GM12878 (cell line): ENCODE data around the gene CD163. TPM values are rescaled to one million over a fixed set of nuclear protein-coding genes. Genes with fewer than 3 reads are reported as not detected.

Experiments
- ATAC-seq: fragments of 200-7000 bp; cut with Tn5 transposase; 3 replicates; pipeline ENCODE4 v1.9.1; 2020; ENCODE audit warnings: mild to moderate bottlenecking, moderate library complexity
- BruUV-seq: library from RNA; stranded (reverse); fragments of 400-500 nt; replicated peaks from 2 replicates; lab custom pipeline; 2021; lab: Mats Ljungman, UMichigan
- CTCF ChIA-PET: fragments of 300-600 bp; sonication (Branson Sonifier 250); formaldehyde crosslinking; extraction: SDS; loops from one replicate; lab custom pipeline; 2021; ENCODE audit warnings: inconsistent platforms; lab: Yijun Ruan, JAX
- POLR2A ChIA-PET: fragments of 350-600 bp; formaldehyde crosslinking; extraction: SDS; loops from one replicate; lab custom pipeline; 2021; ENCODE audit warnings: inconsistent platforms; lab: Charles Lee
- RAD21 ChIA-PET: fragments of 300-600 bp; sonication (Branson Sonifier 250); formaldehyde crosslinking; loops from one replicate; lab custom pipeline; 2023; ENCODE audit warnings: antibody characterized with exemption; ENCODE audit not compliant: unreplicated experiment; lab: Charles Lee
- SMC1A ChIA-PET: fragments of 300-600 bp; sonication (Branson Sonifier 250); formaldehyde crosslinking; loops from one replicate; lab custom pipeline; 2023; ENCODE audit not compliant: unreplicated experiment, uncharacterized antibody; lab: Charles Lee
- DNase-seq: peaks from one replicate; pipeline ENCODE4 v3.0.0-alpha.2; 2011; ENCODE audit warnings: low read depth, low spot score
- FAIRE-seq: peaks from 3 replicates; lab custom pipeline; 2011; peaks lifted over from hg19 to GRCh38; lab: Jason Lieb, UNC
- H2AFZ ChIP-seq: 2 replicates; pipeline ENCODE4 v1.6.0; 2011; ENCODE audit warnings: low read depth, low read length, control low read depth; ENCODE audit not compliant: control insufficient read depth
- H3K27ac ChIP-seq: 2 replicates; pipeline ENCODE4 v1.5.1; 2011; ENCODE audit warnings: control low read depth; ENCODE audit not compliant: control insufficient read depth, insufficient read depth
- H3K27me3 ChIP-seq, 2 experiments: replicated peaks in 1 of 2; 2 replicates each; pipeline versions ENCODE4 v1.6.0 to v1.6.1; 2011; ENCODE audit warnings: low read length in 1 of 2; ENCODE audit not compliant: control insufficient read depth in 2 of 2, insufficient read depth in 2 of 2
- H3K36me3 ChIP-seq, 2 experiments: 2 replicates each; pipeline ENCODE4 v1.5.1; 2011; ENCODE audit warnings: low read length in 1 of 2; ENCODE audit not compliant: control insufficient read depth in 2 of 2, insufficient read depth in 2 of 2
- H3K4me1 ChIP-seq: 2 replicates; pipeline ENCODE4 v1.6.1; 2011; ENCODE audit warnings: mild to moderate bottlenecking, low read length, moderate library complexity, mixed read lengths; ENCODE audit not compliant: control insufficient read depth, insufficient read depth
- H3K4me2 ChIP-seq: 2 replicates; pipeline ENCODE4 v1.6.0; 2011; ENCODE audit warnings: control low read depth; ENCODE audit not compliant: control insufficient read depth, insufficient read depth
- H3K4me3 ChIP-seq: fragments of 200-600 bp; sonication (generic); 2 replicates; pipeline ENCODE4 v1.5.1; 2016
- H3K79me2 ChIP-seq: 2 replicates; pipeline ENCODE4 v1.6.0; 2011; ENCODE audit warnings: low read length; ENCODE audit not compliant: control insufficient read depth, insufficient read depth
- H3K9ac ChIP-seq: 2 replicates; pipeline ENCODE4 v1.8.0; 2011; ENCODE audit warnings: low read length, control low read depth, mixed read lengths; ENCODE audit not compliant: control insufficient read depth, insufficient read depth
- H3K9me3 ChIP-seq: replicated peaks from 3 replicates; pipeline ENCODE4 v1.5.1; 2011; ENCODE audit warnings: mild to moderate bottlenecking, low read length; ENCODE audit not compliant: control insufficient read depth, insufficient read depth
- H4K20me1 ChIP-seq: 2 replicates; pipeline ENCODE4 v1.6.0; 2011; ENCODE audit not compliant: control insufficient read depth, insufficient read depth
- BMI1 ChIP-seq: fragments of 450-650 bp; IDR thresholded peaks from 2 replicates; pipeline ENCODE4 v1.6.1; 2016; ENCODE audit warnings: mild to moderate bottlenecking, moderate library complexity, borderline replicate concordance
- NKRF ChIP-seq: fragments of 450-650 bp; conservative IDR thresholded peaks from 2 replicates; pipeline ENCODE4 v1.6.1; 2017; ENCODE audit warnings: mild to moderate bottlenecking, moderate library complexity
- NRF1 ChIP-seq: conservative IDR thresholded peaks from 2 replicates; pipeline ENCODE4 v1.6.1; 2011; ENCODE audit warnings: mild to moderate bottlenecking, low read depth, low read length, improper control_type of control experiment
- RCOR1 ChIP-seq: conservative IDR thresholded peaks from 2 replicates; pipeline ENCODE4 v1.6.1; 2012; ENCODE audit warnings: low read depth, low read length, improper control_type of control experiment
- RUNX3 ChIP-seq: IDR thresholded peaks from 2 replicates; pipeline ENCODE4 v1.6.1; 2012; ENCODE audit warnings: low read length, inconsistent platforms
- SMARCA5 ChIP-seq: fragments of 450-650 bp; IDR thresholded peaks from 2 replicates; pipeline ENCODE4 v1.6.1; 2017; ENCODE audit warnings: mild to moderate bottlenecking
- SMC3 ChIP-seq: IDR thresholded peaks from 2 replicates; pipeline ENCODE4 v1.6.1; 2011; ENCODE audit warnings: low read length, improper control_type of control experiment, borderline replicate concordance
- STAT3 ChIP-seq: IDR thresholded peaks from 2 replicates; pipeline ENCODE4 v1.6.1; 2011; ENCODE audit warnings: low read depth, low read length, improper control_type of control experiment
- YY1 ChIP-seq: IDR thresholded peaks from 2 replicates; pipeline ENCODE4 v1.6.1; 2011; ENCODE audit warnings: low read depth, mild to moderate bottlenecking, low read length
- ZBTB4 ChIP-seq: fragments of 450-650 bp; formaldehyde crosslinking; IDR thresholded peaks from 2 replicates; pipeline ENCODE4 v1.4.0; 2022; ENCODE audit warnings: mild to moderate bottlenecking, moderate library complexity
- ZNF207 ChIP-seq: fragments of 450-650 bp; IDR thresholded peaks from 2 replicates; pipeline ENCODE4 v1.6.1; 2014; ENCODE audit warnings: antibody characterized with exemption, mild to moderate bottlenecking, borderline replicate concordance
- ZNF622 ChIP-seq: fragments of 450-650 bp; IDR thresholded peaks from 2 replicates; pipeline ENCODE4 v1.6.1; 2017; ENCODE audit warnings: mild to moderate bottlenecking, inconsistent platforms
- WGBS: methylation state at CpG from one replicate; pipeline ENCODE4 v1.1.6; 2016; ENCODE audit warnings: low lambda C conversion rate; ENCODE audit not compliant: insufficient replicate concordance, insufficient coverage; ENCODE audit errors: missing lambda C conversion rate; 5-methylcytosine and 5-hydroxymethylcytosine counted together
- in situ Hi-C: fragments of 300-500 bp; cut with MboI; formaldehyde crosslinking; loops from 9 replicates; pipeline ENCODE4 v1.14.3; 2018; ENCODE audit warnings: mixed read lengths
- intact Hi-C: fragments of 100-400 bp; cut with micrococcal nuclease; formaldehyde crosslinking; loops from one replicate; pipeline ENCODE4 v1.14.2; 2022; ENCODE audit not compliant: unreplicated experiment
- polyA plus RNA-seq, 11 experiments: library from polyadenylated mRNA; depleted of rRNA in 4 of 11; unstranded in 6 of 11; stranded (reverse) in 5 of 11; fragments of >200 nt; fragmentation: Nextera tagmentation in 4 of 11; fragmentation: Illumina TruSeq in 1 of 11; extraction: Ambion mirVana in 4 of 11; extraction: Trizol in 1 of 11; gene quantifications; 1 replicate in 1 of 11; 2 replicates in 10 of 11; pipeline versions ENCODE4 v1.2.1 to v1.2.3, GENCODE V29; 2011 to 2016; ENCODE audit warnings: inconsistent platforms in 2 of 11, missing spikeins in 2 of 11, low read depth in 1 of 11
- total RNA-seq, 4 experiments: library from RNA; depleted of rRNA in 3 of 4; stranded (reverse); fragments of >200 nt in 3 of 4; fragmentation: Illumina TruSeq in 1 of 4; extraction: Trizol in 1 of 4; gene quantifications; 2 replicates each; pipeline versions ENCODE4 v1.2.1 to v1.2.3, GENCODE V29; 2013 to 2021

The CD163 gene
- total and polyA plus RNA-seq, 10 of the 15 experiments (the other 5 are each of a cell fraction or from before 2014, with no cell fraction given) = 0.74 TPM; not detected in 9

GRCh38 chr12:7472060-7472459 lies 31.5 kb downstream of the CD163 start (continued):
- TF ChIP-seq ZBTB4 (CRISPR knock-in tag) = no peak

- peak; percentile 86 for FAIRE-seq
- in situ Hi-C loops = loop anchor here (5.0 kb wide), 1 partner anchor 238 kb away; no protein-coding TSS in a partner anchor
- CTCF ChIA-PET = interaction anchor here (0.8 to 3.5 kb wide), 9 partner anchors 10 to 240 kb away, joined by 3 to 23 read pairs (median 4); no protein-coding TSS in a partner anchor
- peak overlapping the region; percentile 23; the same call in 1 of the 2 replicates for H2AFZ ChIP-seq
- H3K36me3 ChIP-seq = no peaks in the 10 kb centered on the region
- SMC1A ChIA-PET = interaction anchor here (0.9 to 1.4 kb wide), 2 partner anchors 51 to 240 kb away, joined by 3 to 4 read pairs; no protein-coding TSS in a partner anchor
- no peaks in the 10 kb centered on the region for H3K4me1 ChIP-seq
- 39% methylated on average over 7 of the region's 7 CpGs for WGBS
- H3K4me2 ChIP-seq = no peak overlapping the region
- H3K9me3 ChIP-seq = no peaks in the 10 kb centered on the region
- peak; percentile 92 for ATAC-seq
- no peak for DNase-seq
- BruUV-seq = no TSS peak
- POLR2A ChIA-PET = no interaction called here
- H3K27me3 ChIP-seq = no peaks in the 10 kb centered on the region
- no peaks in the 10 kb centered on the region for H3K79me2 ChIP-seq
- no peak overlapping the region for H3K4me3 ChIP-seq
- RAD21 ChIA-PET = no interaction called here
- no peak overlapping the region for H3K9ac ChIP-seq
- H3K27ac ChIP-seq = no peak overlapping the region
- H4K20me1 ChIP-seq = no peaks in the 10 kb centered on the region
- intact Hi-C loops = loop anchor here (1.0 to 2.0 kb wide), 3 partner anchors 178 to 318 kb away; no protein-coding TSS in a partner anchor
- TF ChIP-seq SMARCA5 (no peak), BMI1 (no peak), ZBTB4 (CRISPR knock-in tag) (no peak), ZNF622 (no peak), NKRF (no peak), RCOR1 (no peak), STAT3 (no peak), SMC3 (peak; percentile 89), RUNX3 (peak; percentile 74), ZNF207 (no peak), NRF1 (no peak), YY1 (peak; percentile 48; the same call in 1 of the 2 replicates)
These were observed 43.0 kb downstream of the CD163 start for GRCh38 chr12:7460375-7461259.
